GM21390 (cell line): ENCODE data around the gene TRAT1.

ENCODE experiments used
- ATAC-seq: cut with Tn5 transposase; IDR thresholded peaks from one replicate; pipeline ENCODE4 v1.9.1; 2021; ENCODE audit not compliant: unreplicated experiment

Gene TRAT1

DNA sequence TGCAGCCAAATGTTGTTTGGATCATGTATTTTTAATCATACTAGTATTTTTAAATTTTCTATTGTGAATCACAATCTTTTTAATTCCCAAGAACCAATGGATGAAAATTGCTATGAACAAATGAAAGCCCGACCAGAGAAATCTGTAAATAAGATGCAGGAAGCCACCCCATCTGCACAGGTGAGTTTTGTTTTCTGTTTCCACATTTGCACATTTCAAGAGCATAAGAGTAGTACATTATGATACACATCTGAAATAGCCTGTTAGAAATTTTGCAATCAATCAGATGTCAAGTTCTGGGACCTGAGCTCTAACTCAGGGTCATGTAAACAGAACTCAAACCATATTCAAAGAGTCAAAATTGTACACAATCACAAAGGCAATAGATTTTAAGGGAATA lies 26.5 kb downstream of the TRAT1 start:
- no peak for ATAC-seq

DNA sequence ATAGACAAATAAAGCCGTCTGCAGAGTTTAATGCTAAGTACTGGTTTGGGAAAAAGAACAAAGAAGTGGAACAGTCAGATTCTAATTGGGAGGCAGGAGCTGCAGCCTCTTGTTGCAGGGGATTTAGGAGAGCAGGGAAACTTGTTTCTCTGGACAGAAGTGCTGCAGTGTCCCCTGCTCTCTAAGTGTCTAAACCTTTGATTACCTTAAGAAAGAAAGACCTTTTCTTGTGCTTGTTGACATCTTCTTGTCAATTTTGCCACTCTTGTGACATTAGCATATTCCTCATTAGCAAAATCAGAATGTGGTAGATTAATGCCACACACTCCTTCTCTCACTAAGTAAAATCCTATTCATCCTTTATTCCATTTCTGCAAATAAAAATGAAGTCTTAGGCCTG lies 38.8 kb downstream of the TRAT1 start:
- no peak for ATAC-seq

DNA sequence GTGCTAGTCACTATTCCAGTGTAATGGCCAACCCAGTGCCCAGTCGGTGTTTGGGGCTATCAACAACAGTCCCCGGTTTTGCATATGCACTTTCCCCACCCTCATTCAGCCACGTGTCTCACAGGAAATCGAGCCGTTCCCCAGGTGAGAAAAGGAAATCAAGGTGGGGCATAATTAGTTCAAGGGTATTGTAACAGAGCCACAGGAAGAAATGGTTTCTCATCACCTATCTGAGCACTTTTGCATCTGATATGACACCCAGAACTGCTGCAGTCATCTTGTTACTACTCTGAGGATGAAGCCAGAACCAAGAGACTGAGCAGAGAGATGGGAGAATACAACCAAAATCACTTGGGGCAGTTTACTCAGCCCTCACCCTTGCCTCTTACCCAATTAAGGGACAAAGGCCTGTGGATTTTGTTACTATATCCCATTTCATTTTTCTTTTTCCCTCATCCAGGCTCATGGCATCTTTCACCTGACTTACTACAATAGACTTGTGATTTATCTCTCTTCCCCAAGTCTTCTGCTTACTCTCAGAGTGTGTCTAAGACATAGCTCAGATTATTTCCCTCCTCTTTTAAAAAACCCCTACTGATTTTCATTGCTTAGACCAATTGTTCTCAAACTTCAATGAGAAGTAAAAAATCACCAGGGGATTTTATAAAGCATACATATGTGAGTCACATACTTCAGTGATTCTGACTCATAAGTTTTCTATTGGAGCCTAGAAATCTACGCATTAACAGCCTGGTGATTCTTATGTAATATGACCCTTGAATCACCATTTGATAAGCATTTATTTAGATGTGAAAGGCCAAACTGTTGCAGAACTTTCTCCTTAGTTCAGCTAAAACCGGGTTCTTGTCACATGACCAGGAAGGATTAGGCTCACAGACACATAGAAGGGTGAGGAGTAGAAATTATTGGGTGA lies 40.5 kb downstream of the TRAT1 start:
- peak; percentile 51 for ATAC-seq

DNA sequence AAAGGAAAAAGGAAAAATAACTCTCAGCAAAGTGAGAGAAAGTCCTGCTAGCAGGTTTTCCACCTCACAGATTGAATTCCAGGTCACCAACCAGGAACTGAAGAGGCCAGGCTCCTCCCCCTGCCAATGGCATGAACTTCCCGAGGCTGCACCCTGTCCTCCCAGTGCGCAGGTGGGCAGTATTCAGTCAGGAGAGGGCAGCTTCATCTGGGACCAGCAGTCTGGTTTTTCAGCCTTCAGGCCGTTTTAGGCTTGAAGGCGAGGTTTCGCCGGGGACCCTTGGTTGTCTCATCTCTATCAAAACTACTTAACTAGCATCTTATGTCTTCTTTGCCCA lies 41.2 kb downstream of the TRAT1 start:
- no peak for ATAC-seq

DNA sequence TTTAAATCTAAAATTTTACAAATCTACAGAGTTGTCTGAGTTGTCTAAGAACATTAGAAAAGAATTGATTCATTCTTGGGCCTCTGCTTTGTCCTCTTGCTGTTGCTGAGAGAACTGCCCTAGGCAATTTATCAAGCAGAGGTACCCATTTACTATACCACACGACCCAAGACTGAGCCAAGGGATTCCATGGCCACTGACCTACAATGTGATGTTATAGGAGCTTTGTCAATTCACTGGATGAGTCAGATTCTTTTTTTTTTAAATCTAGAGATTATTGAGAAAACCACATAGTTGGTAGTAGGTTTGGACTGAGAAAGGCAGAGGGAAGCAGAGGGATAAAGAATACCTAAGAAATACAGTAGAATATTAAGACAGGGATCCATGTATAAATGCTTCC lies 55.3 kb downstream of the TRAT1 start:
- no peak for ATAC-seq

- ATAC-seq: no peak
Observed at GRCh38 chr3:108879915-108880314, 57.3 kb downstream of the TRAT1 start.

GRCh38 chr3:108882762-108883161 lies 60.2 kb downstream of the TRAT1 start:
- ATAC-seq: no peak

DNA sequence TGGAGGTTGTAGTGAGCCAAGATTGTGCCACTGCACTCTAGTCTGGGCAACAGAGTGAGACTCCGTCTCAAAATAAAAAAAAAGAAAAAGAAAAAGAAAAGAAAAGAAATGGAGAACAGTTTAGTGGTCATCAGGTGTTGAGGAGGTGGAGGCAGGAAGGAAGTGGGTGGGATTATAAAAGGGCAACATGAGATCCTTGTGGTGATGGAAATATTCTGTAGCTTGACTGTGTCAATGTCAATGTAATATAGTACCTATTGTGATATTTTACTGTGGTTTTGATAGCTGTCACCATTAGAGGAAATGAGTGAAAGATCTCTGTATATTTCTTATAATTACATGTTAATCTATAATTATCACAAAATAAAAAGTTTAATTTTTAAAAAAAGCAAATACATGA lies 60.8 kb downstream of the TRAT1 start:
- no peak for ATAC-seq

- ATAC-seq: no peak
Observed at GRCh38 chr3:108887121-108887520, 64.5 kb downstream of the TRAT1 start.

- no peak for ATAC-seq
Observed at GRCh38 chr3:108887777-108888176, 65.2 kb downstream of the TRAT1 start.

DNA sequence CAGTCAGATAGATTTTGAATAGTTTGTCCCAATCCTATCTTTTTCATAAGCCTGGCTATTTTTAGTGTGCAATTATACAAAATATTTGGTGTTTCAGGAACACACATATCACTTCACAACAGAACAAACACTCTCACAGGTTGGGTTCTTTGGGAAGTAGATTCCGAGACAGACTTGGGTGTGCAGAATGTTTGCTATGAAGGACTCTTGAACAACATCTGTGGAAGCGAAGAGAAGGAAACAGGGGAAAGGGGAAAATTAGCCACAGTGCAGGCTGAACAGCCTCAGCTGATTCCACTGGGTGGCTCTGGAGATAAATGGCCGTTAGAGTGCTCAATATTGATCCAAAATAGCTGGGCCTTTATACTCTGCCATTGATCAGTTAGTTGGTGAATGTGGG lies 69.2 kb downstream of the TRAT1 start:
- ATAC-seq: no peak

GRCh38 chr3:108894981-108895380 lies 72.4 kb downstream of the TRAT1 start:
- ATAC-seq: no peak

DNA sequence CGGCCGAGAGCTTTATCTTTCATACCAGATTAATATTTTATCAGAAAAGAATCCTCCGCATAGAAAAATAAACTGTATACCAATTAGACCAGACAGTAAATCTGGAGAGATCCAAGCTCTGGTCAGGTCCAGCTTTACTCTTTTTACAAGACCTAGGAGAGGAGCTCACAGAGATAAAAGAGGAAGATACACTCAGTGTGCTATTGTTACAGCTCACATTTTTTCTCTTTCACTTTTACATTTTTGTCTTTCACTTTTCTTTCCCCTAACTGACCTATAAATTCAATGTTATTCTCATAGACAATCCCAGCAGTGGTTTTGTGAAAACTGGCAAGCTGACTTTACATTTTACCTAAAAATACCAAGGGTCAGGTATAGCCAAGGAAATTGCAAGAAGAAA lies 75.3 kb downstream of the TRAT1 start:
- ATAC-seq: peak; percentile 90

DNA sequence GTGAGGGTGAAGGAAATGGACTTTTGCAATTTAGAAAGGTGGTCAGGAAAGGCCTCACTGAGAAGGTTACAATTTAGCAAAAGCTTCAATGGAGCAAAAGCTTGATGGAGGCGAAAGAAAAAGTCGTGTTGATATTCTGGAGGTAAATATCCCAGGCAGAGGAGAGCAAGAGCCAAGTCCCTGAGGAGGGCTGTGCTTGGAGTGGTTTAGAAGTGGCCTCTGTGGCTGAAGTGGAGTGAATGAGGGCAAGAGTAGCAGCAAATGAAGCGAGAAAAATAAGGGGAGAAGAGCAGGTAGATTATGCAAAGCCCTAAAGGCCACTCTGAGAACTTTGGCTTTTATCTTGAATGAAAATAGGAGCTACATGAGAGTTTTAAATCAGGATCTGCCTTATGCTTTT lies 76.9 kb downstream of the TRAT1 start:
- no peak for ATAC-seq
